Stimulated activated CD8-positive, alpha-beta memory T cell treated with anti-CD3 and anti-CD28 coated beads, Interleukin-12 subunit alpha, Interleukin-12 subunit beta, amount 100 ng/mL, for 4 hours (primary cell): Measurements from ENCODE around the gene DLST.

Experiments used
- DNase-seq: peaks from one replicate; pipeline ENCODE4 v3.0.0-alpha.2; 2020; ENCODE audit warnings: low read depth

The DLST gene

DNA sequence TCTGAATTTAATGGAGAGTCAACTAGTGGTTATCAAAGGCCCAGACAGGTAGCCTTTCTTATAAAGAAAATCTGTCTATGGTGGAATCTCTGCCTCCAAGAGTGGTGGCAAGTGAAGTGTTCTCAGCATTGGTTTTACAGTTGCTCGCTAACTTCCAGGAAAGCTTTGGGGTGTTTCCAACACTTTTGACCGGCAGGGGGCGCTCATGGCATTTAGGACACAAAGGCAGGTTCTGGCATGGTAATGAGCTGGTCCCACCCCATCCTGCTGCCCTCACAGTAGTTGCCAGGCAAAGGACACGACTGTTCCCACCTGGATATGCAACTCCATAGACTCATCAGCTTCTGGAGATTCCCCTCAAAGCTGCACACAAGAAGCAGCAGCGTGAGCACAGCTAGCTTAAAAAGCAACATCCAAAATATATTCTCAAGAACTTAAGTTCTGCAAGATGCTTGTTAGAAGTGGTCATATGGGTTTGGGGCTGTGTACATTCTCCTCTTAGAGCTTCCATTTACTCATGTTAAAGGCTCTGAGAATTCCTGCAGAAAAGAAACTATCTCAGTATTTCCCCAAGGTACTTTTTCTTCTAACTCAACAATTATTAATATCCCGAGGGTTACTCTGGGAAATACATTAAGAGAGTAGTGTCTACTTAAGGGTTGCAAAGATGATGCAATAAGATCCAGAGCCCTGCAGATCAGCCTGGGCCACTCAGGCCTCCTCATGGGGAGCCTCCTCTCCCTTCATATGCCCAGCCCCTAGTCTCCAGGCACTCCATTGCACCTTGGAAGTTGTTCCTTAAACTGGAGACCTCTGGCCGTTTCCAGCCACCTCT, 20.6 kb upstream of the DLST start:
- DNase-seq = peak; percentile 72

DNA sequence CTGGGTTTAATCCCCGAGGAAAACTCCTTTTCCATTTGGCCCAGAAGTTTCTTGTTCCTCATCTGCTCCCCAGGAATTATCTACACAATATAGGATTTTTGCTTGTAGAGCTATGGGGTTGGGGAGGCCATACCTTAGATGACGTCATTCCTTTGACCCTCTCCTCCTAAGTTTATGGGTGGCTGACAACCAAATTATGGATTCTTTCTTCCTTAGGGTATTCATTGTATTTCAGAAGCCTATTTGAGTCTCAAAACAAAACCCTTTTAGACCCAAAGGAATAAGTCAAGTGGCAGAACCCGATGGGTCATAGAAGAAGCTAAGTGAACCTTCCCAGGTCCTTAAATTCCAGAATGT, 20.0 kb upstream of the DLST start:
- no peak for DNase-seq

DNA sequence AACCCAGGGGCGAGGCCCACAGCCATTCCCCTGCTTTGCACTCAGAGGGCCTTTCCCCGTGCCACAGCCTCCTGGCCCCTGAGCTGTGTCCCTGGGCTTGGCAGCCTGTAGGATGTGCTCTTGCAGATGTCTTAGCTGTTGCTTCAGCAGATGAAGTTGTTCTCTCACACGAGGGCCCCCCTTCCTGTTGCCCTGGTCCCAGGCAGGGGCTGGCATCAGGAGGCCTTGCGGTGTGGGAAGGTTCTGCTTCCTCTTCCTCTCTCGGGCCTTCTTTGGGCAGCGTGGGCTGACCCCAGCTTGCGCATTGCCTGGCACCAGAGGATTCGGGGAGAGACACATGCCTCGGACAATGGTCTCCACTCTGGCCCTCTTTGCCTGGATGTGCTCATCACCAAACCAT, 18.4 kb upstream of the DLST start:
- no peak for DNase-seq

DNA sequence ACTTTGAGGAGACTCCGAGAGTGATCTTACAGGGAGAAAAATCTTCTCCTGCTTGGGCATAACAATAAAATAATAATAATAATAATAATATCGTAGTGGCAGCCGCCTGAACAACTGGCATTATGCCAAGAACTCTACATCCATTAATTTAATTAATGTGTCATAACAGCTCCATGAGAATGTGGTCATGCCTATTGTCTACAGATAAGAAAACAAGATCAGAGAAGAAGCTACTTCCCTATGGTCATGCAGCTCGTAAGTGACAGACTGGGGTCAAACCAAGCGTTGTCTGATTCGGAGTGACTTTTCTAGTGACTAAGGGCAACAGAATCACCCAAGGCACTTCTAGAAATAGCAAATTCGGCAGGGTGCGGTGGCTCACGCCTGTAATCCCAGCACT, 17.5 kb upstream of the DLST start:
- DNase-seq = no peak

DNA sequence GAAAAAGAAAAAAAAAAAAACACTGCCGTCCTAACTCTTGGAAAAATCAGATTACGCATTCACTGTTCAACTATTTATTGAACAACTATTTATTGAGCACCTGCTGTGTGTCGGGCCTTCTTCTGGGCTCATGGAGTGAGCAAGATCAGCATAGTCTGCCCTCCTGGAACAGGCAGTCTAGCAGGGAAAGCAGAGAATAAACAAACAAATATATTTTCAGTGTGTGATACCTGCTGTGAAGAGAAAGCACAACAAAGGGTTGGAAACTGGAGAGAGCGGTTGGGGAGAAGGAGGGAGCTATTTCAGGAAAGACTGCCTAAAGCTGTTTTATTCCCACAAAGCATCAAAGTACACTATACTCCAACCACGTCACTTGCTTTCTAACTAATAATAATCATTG, 16.6 kb upstream of the DLST start:
- no peak for DNase-seq

DNA sequence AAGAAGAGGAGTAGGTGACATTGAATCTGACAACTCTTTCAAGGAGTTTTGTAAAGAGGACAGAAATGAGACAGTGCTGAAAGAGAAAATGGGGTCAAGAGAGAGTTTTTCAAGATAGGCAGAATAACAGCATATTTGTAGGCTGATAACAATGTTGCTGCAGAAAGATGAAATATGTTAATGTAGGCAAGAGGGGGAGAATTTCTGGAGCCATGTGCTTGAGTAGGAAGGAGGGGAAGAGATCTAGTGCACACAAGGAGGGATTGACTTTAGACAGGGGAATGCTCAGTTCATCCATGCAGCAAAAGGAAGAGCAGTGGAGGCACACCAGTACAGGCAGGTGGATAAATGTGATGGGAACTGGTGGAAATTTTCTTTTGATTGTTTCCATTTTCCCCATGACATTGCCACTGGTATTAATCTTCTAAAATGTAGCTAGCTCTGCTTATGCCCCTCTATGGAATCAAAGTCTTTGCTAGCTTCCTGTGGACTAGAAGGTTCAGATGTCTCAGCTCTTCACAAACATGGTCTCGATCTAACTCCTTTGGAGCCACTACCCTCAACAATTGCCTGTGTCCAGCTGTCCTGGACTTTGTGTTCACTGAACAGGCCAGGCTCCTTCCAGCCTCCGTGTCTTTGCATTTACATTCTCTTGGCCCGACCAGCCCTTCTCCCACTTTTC, 14.9 kb upstream of the DLST start:
- DNase-seq = no peak

DNA sequence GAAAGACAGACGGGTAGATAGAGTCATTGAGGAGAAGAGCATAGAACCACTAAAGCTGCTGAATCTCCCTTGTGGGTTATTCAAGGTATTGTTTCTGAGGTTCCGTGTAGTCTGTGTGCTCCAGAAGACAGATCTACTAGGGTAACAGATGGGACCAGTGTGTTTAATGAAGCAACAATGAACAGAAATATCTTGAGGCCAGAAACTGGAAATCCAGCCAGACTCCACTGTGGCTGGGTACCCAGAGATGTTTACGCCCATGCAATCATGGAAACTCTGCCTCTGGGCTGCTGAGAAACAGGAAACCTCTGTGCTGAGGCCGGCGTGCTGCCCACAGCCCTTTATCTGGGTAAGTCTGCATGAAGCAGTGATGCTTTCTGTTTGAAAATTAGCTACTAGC, 14.0 kb upstream of the DLST start:
- DNase-seq = peak; percentile 21

DNA sequence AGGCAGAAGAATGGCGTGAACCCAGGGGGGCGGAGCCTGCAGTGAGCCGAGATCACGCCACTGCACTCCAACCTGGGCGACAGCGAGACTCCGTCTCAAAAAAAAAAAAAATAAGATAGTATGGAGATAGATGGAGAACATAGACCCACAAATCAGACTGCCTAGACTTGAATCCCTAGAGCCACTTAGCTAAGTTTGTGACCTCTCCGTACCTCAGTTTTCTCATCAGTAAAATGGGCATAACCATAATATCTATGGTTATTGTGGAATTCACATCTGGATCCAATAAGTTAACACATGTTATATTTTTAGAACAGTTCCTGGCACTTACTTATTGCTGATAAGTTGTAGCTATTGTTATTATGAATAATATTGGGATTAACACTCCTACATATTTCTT, 13.0 kb upstream of the DLST start:
- DNase-seq = no peak

DNA sequence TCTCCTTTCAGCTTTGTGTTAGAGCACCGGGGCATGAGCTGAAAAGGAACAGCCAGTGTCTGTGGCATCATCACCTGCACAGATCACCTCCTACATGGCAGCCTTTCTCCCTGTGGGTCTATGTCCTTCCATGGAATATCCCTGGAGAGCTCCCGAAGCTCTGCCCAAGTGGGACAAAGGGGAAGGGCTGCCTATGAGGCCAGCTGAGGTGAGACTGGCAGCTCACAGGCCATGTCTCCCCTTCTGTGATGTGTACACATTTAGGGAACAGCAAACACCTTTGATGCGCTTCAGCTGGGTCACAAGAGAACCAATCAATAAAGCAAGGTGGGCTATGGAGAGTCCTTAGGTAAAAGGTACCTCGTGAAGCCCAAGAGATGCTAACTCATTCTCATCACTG, 9.9 kb upstream of the DLST start:
- DNase-seq = no peak

DNA sequence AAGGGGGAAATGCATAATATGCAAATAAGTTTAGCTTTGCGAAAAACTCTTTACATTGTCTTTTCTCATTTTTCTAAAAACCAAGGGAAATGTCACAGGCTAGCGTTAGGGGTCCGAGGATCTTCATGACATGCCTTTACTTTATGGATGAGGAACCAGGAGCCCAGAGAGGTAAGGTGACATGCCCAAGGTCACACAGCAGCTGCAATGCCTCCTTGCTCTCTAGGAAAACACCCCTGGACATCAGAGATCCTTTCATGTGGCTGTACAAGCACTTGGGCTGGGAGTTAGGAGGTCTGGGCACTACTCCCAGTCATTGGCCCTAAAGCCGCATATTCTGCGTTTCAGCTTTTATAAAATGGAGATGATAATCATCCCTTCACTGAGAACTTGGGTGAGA, 6.5 kb upstream of the DLST start:
- DNase-seq = no peak

DNA sequence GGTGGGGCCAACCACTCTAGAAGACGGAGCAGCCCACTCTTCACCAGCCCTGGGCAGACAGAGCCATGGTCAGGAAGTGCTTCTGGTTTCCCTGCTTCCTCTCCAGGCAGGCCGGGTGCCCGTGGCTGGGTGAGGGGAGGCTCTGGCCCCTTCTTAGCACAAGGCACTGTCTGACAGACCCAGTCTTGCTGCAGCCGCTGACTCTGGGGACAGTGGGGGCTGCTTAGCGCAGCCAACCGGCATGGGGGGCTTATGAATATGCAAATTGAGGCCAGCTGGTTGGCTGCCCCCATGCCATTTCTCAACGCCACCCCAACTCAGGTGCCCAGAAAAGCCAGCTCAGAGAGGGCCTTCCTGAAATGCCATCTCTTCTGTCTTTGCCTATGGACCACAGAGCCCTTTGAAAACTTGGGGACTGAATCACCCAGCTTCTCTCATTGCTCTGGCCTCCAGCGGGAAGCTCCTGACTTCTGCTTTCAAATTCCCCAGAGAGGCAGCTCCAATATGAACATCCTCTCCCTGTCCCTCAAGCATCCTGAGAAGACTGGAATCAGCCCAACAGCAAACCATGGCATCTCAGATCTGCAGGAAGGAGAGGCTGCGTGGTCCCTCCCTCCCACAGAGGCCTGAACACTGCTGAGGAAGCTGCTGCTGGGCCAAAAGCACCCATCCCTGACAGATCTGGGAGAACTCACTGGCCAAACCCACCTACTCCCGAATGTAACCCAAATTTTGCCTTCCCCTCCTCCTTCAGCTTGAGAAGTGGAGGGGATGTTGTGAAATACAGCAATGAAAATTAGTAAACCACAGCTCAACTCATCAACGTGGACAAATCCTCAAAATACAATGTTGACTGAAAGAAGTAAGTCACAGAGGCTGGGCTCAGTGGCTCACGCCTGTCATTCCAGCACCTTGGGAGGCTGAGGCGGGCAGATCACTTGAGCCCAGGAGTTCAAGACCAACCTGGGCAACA, 5.5 kb upstream of the DLST start, which contains the start of gene PROX2:
PROX2 (minus strand) TSS at position 205 of the 973 bp plus-strand sequence. CDS start 12,311 bp downstream, outside the sequence.
- peak; percentile 3 for DNase-seq

DNA sequence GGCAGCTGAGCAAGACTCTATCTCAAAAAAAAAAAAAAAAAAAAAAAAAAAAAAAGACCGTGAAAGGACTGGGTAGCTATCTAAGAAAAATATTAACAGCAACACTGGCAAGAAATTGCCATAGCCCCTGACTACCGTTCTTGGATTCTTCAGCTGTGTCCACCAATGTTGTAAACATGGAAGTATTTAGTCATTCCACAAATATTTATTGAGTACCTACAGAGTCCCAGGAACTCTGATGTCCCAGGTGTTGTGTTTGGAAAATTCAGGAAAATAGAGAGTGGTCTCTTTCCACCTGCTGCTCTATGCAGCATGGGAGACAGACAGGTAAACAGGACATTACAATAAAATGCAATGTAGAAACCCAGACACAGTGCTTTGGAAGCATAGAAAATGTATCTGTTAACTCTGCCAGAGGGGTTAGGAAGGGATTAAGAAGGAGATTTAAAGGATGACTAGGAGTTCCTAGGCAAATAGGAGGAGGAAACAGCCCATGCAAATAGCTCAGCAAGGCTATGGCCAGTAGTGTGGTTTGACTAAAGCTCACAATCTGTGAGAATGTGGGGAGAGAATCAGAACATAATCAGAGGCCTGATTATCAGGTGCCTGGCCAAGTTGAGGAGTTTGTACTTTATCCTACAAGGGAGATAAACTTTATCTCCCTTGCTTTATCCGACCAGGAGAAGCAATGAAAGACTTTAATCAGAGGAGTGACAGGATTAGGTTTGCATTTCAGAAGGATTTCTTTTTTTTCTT, 2.1 kb upstream of the DLST start:
- DNase-seq = no peak

DNA sequence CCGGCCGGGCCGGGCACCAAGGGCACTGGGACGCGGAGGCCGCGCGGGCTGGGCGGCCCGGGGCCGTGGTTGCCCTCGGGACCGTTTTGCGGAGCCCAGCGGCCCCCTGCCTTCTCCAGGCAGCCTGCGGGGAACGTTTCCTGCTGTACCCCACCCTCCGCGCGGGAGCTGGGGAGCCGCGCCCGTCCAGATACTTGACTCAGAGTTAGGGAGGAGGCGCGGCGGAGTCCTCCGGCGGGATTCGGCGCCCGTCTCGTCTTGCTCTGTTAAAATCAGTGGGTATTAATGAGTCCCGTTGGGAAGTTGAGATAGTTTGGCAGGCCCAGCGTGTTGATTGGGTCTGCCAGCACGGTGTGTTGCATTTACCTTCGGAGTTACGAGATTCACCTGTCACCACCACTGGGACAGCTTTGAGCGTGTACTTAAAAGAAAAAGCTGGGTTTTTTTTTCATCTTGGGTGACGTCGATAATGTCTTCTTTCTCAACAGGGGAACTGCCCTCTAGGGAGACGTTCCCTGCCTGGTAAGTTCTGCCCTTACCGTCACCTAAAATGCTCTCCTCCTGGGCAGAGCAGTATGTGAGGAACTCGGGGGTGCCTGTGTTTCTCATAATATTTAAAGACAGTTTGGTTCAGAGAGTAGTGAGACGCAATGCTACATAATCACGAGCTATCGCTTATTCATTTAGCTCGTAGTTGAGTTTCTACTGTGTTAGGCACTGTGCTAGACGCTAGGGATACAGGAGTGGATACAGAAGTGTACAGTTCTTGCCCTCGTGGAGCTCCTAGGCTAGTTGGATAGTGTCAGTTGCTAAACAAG, 596 bp downstream of the DLST start:
- no peak for DNase-seq

DNA sequence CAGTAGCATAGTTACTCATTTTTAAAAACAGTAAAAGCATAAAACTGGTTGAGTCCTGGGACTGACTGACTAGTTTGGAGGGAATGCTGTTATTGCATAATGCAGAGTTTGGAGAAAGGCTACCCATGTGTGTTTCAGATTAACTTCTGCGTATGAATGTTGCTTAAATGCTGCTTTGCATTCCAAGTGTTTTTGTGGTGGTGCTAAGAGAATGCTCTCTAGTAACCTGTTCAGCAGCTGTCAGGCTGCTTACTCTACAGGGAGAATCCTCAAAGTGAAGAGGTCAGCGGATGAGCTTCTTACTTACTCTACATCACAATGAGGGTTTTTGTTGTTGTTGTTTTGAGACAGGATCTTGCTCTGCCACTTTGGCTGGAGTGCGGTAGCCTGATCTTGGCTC, 4.3 kb downstream of the DLST start:
- no peak for DNase-seq

DNA sequence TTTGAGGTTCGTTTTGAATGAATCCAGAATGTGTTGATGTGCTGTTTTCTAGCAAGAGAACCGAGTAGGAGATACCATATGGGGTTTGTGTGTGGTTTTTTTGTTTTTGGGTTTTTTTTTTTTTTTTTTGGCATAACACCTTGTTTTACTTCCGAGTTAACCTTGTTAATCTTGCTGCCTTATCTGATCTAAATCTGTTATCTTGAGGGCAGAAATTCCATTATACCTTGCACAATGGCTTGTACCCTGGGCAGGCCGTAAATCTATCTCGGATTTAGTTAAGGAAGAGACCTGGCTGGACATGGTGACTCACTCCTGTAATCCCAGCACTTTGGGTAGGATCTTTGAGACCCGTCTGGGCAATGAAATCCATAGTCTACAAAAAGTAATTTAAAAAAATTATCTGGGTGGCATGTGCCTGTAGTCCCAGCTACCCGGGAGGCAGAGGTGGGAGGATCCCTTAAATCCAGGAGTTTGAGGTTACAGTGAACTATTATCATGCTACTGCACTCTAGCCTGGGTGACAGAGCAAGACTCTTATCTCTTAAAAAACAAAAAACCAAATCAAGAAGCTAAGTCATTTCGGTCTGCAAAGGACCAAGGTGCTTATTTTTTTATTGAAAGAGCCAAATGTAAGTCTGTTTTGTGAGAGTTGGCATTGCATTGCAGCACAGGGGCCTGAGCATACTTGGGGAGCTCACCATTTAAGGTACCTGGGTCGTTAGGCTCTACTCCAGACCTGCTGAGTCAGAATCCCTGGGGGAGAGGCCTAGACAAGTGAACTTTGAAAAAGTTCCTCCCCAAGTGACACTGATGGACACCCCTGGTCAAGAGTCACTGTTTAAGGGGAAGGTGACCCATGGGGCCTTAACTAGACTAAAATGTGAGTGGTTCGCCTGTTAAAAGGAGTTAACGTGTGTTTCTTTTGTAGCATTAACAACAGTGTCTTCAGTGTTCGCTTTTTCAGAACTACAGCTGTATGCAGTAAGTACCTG, 6.7 kb downstream of the DLST start:
- no peak for DNase-seq

DNA sequence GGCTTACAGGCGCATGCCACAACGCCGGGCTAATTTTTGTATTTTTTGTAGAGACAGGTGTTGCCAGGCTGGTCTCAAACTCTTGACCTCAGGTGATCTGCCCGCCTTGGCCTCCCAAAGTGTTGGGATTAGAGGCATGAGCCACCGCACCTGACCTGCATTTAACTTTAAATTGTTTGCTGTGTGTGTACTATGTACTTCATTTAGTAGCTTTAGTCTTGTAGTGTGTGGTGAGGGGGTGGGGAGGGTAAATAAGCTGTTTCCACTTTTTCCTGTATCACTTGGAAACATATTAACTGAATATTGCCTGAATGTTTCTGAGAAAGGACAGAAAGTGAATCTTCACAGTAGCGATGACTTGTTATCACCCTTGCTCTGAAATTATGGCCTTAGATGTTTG, 8.5 kb downstream of the DLST start:
- DNase-seq = no peak

DNA sequence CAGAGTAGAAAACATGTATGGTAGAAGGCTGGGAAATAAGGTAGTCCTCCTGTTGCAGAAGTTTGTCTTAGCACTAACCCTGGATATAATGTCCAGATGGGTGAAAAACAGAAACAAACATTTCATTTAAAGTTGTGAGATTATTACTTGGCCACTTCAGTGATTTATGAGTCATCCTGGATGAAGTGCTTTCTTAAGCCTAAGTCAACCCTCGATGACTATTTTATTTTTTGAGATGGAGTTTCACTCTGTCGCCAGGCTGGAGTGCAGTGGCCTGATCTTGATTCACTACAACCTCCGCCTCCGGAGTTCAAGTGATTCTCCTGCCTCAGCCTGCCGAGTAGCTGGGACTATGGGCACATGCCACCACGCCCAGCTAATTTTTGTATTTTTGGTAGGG, 10.2 kb downstream of the DLST start:
- no peak for DNase-seq

DNA sequence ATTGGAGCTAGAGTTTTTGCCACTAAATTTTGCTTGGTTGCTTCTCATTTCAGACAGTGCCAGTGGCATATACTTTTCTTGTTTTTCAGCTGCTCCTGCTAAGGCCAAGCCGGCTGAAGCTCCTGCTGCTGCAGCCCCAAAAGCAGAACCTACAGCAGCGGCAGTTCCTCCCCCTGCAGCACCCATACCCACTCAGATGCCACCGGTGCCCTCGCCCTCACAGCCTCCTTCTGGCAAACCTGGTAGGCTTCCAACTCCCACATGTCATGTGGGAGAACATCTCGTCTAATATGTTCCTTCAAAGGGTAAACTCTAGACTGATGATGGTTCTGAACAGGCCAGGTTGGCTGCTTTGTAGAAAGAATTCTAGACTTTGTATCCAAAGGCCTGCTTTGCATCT, 11.0 kb downstream of the DLST start:
- no peak for DNase-seq

DNA sequence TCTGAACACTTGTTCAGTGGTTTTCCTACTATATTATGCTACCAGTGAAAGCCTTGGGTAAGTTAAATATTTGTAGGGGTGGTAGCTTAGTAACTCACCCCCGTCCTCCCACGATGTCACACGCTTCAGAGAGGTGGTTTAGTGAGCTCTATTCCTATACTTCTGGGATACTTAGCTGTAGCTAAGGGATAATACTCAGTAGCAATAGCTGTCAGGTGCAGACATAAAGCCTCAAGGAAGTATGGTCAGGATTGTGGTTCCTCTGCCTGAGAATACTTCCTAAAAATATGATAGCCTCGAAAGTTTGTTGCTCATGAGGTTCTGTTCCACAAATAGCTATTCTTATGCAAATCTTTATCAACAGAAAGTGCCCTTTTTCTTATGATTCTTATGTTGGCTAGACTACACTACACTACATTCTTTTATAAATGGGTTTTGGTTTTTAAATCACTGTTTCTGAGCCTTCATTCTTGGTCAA, 11.9 kb downstream of the DLST start:
- no peak for DNase-seq

DNA sequence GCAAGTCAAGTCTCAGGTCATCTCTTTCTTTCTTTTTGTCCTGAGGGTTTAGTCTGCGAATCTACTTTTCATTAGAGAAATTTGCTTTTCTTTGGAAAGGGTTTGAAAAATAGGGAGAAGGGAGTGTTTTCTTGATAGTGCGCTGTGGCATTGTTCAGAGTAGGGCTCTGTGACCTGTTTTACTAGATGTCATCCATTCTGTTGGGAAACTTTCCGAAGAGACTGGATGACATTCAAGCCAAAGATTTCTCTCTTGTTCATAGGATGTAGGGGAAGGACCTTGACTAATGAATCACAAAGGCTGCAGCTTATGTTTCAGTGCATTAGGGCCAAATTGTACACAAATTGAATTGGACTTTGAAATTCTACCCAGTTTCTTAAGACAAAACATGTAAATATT, 14.7 kb downstream of the DLST start:
- DNase-seq = no peak
